KMS-11 (cell line): ENCODE measurements around the gene AGAP3.
A peak's percentile ranks its signal among the peaks of the same experiment; 100 is the strongest.

Experiments used
- H2AFZ ChIP-seq: fragments of 200-600 bp; sonication (generic); 2 replicates; pipeline ENCODE4 v1.6.1; 2016; ENCODE audit warnings: antibody characterized with exemption, mixed run types, low read depth
- H3K27ac ChIP-seq: fragments of 200-600 bp; sonication (generic); 2 replicates; pipeline ENCODE4 v1.6.1; 2016; ENCODE audit warnings: mild to moderate bottlenecking, mixed run types
- H3K27me3 ChIP-seq: fragments of 200-600 bp; sonication (generic); 2 replicates; pipeline ENCODE4 v1.6.1; 2017; ENCODE audit warnings: mild to moderate bottlenecking, low read depth, mixed run types, moderate library complexity; ENCODE audit not compliant: insufficient read depth
- H3K36me3 ChIP-seq: fragments of 200-600 bp; sonication (generic); 2 replicates; pipeline ENCODE4 v1.6.1; 2017; ENCODE audit warnings: mild to moderate bottlenecking, mixed run types; ENCODE audit not compliant: insufficient read depth
- H3K4me1 ChIP-seq: fragments of 200-600 bp; sonication (generic); 2 replicates; pipeline ENCODE4 v1.6.1; 2016; ENCODE audit warnings: mild to moderate bottlenecking, low read depth, mixed run types; ENCODE audit not compliant: poor library complexity, severe bottlenecking
- H3K4me2 ChIP-seq: fragments of 200-600 bp; sonication (generic); 2 replicates; pipeline ENCODE4 v1.7.0; 2016; ENCODE audit warnings: mild to moderate bottlenecking, mixed run types
- H3K4me3 ChIP-seq: fragments of 200-600 bp; sonication (generic); IDR thresholded peaks from 2 replicates; pipeline ENCODE4 v1.6.1; 2017; ENCODE audit warnings: low read depth, low read length, mixed read lengths; ENCODE audit not compliant: insufficient read depth
- H3K79me2 ChIP-seq: fragments of 200-600 bp; sonication (generic); 2 replicates; pipeline ENCODE4 v1.6.1; 2016; ENCODE audit warnings: low read depth, mixed run types; ENCODE audit not compliant: insufficient read depth
- H3K9ac ChIP-seq: fragments of 200-600 bp; sonication (generic); 2 replicates; pipeline ENCODE4 v1.6.1; 2016; ENCODE audit warnings: mild to moderate bottlenecking, mixed run types
- H4K20me1 ChIP-seq: fragments of 200-600 bp; sonication (generic); 2 replicates; pipeline ENCODE4 v1.6.1; 2016; ENCODE audit warnings: mild to moderate bottlenecking, mixed run types; ENCODE audit not compliant: insufficient read depth
- TF ChIP-seq, protein P1 (sequence below): fragments of 200-600 bp; sonication (generic); conservative IDR thresholded peaks from 2 replicates; pipeline ENCODE4 v1.6.1; 2017; ENCODE audit warnings: low read depth, mild to moderate bottlenecking, antibody characterized with exemption, low read length, moderate library complexity, mixed read lengths

The AGAP3 gene

DNA sequence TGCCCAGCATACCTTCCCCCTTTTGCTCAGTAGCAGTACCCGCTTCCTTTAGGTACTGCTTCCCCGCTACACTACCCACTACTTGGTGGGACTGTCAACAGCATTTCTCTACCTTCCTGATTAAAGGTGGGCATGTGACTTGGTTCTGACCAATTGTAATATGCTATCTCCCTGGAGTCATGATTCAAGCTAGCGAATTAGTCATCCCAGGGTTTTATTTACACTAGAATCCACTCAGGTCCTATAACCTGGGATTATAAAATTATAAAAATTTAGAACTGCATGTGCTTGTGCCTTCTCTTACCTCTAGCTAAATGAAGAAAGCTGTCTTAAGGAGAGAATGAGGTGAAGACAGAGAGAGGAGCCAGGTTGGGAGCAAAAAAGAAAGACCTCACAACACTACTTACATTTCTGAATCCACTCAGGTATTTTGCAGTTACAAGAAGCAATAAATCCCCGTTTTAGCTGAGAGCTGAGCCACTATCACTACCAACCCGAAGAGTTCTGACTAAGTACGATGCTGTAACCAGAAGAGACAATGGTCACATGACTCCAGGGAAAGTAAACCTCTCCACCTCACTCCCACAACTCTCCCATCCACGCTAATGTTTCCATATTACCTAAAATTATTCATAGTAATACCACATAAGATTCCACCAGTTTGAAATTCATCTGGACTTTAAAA is 71.5 kb downstream of the AGAP3 start:
- Histone ChIP-seq H3K9ac (no peak overlapping the region), H2AFZ (no peak overlapping the region), H3K27ac (no peak overlapping the region), H3K4me1 (no peaks in the 10 kb centered on the region), H3K4me2 (no peak overlapping the region), H4K20me1 (no peaks in the 10 kb centered on the region), H3K36me3 (no peaks in the 10 kb centered on the region), H3K4me3 (no peak overlapping the region), H3K79me2 (no peaks in the 10 kb centered on the region), H3K27me3 (no peaks in the 10 kb centered on the region)
- TF ChIP-seq, protein P1, sequence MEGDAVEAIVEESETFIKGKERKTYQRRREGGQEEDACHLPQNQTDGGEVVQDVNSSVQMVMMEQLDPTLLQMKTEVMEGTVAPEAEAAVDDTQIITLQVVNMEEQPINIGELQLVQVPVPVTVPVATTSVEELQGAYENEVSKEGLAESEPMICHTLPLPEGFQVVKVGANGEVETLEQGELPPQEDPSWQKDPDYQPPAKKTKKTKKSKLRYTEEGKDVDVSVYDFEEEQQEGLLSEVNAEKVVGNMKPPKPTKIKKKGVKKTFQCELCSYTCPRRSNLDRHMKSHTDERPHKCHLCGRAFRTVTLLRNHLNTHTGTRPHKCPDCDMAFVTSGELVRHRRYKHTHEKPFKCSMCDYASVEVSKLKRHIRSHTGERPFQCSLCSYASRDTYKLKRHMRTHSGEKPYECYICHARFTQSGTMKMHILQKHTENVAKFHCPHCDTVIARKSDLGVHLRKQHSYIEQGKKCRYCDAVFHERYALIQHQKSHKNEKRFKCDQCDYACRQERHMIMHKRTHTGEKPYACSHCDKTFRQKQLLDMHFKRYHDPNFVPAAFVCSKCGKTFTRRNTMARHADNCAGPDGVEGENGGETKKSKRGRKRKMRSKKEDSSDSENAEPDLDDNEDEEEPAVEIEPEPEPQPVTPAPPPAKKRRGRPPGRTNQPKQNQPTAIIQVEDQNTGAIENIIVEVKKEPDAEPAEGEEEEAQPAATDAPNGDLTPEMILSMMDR: no peak

DNA sequence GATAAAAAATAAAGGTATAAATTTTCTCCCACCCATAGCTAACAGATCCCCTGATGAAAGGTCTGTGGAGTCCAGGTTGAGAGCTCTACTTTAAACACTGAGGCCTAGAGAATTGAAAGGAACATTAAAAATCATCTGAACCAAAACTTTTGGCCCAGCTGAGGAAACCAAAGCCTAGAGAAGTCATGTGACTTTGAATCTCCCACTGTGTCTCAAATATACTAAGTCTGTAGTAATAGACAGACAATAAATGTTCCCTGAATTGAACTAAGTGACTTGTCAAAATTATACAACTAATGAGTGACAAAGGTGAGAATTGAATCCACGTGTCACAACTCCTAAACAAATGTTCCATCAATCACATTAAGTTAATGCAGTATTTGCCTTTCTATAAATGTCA is 75.5 kb downstream of the AGAP3 start:
- Histone ChIP-seq H3K27ac (no peak overlapping the region), H3K4me3 (no peak overlapping the region), H3K36me3 (no peaks in the 10 kb centered on the region), H2AFZ (no peak overlapping the region), H4K20me1 (no peaks in the 10 kb centered on the region), H3K4me2 (no peak overlapping the region), H3K4me1 (no peaks in the 10 kb centered on the region), H3K79me2 (no peaks in the 10 kb centered on the region), H3K9ac (no peak overlapping the region), H3K27me3 (peaks cover 4% of the 10 kb centered on the region; the same call in 1 of the 2 replicates)
- TF ChIP-seq, protein P1: no peak

DNA sequence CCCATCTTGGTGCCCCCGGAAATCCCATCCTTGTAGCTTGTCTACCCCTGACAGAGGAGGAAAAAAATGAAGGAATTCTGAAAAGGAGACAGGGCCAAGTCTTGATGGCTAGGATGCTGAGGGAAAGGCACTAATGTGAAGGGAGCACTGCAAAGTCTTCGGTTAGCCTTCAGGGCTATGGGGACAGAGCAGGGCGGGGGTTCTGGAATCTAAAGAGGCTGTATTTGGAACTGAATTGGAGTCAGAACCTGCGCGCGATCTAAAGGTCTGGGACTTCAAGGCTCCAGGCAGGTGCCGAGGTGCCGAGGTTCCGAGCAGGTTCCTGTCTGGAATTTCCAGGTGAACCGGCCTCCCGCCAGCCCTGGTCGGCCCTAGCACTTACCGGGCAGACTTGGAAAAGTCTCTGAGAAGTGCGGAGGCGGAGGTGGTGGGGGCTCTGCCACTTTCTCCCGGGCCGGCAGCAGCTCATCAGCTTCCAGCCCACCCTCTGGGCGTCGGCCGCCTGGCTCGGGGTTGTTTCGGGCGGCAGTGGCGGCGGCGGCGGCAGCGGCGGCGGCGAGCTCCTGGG is 80.4 kb downstream of the AGAP3 start:
- Histone ChIP-seq H3K27ac (no peak overlapping the region), H3K79me2 (no peaks in the 10 kb centered on the region), H3K36me3 (no peaks in the 10 kb centered on the region), H3K27me3 (peaks cover 44% of the 10 kb centered on the region), H3K9ac (no peak overlapping the region), H4K20me1 (no peaks in the 10 kb centered on the region), H3K4me3 (no peak overlapping the region), H2AFZ (no peak overlapping the region), H3K4me2 (no peak overlapping the region), H3K4me1 (no peaks in the 10 kb centered on the region)
- TF ChIP-seq, protein P1: no peak

GRCh38 chr7:151167197-151167961 is 81.1 kb downstream of the AGAP3 start, which contains the start of gene GBX1:
Gene GBX1 (minus strand): TSS chr7:151167694. CDS start chr7:151167548, 146 bp downstream.
- TF ChIP-seq, protein P1: no peak
- Histone ChIP-seq H3K27me3 (peaks cover 50% of the 10 kb centered on the region), H2AFZ (peak within 1 kb of the TSS; percentile 62; the same call in 1 of the 2 replicates), H3K27ac (no peak within 1 kb of the TSS), H3K4me2 (peak within 1 kb of the TSS; percentile 44), H3K4me3 (no peak within 1 kb of the TSS), H3K36me3 (no peaks in the 10 kb centered on the region), H3K4me1 (peaks cover 2% of the 10 kb centered on the region), H3K79me2 (no peaks in the 10 kb centered on the region), H4K20me1 (no peaks in the 10 kb centered on the region), H3K9ac (no peak within 1 kb of the TSS)
